ENCODE data around the gene ALDH16A1.

Gene ALDH16A1

DNA sequence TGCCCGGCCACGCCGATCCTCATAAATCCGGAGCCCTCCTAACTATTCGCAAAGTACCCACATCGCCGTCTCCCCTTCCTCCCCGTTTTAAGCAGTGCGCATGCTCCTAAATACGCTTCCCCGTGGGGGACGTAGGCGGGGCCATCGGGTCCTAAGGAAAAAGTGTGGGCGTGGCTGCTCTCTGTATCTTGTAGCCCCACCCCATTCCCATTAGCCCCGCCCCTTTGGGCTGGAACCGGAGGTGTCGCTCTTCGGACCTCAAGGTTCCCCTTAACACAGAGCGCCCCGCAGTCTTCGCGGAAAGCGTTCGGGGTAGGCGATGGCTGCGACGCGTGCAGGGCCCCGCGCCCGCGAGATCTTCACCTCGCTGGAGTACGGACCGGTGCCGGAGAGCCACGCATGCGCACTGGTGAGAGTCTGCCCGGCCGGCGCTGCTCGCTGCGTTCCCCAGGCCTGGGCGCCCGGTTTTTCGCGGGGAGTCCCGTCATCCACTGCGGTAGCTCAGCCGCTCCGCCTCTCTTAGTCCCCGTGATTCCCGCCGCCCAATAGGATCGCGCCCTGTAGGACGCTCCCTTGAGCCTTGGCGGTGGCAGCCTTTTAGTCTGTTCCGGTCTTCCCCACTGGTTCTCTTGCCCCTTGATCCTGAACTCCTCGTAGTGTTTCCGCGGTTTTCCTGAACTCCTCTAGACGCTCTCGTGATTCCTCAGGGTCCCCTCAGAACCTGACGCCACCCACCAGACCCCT lies at the start of gene ALDH16A1:
TSS of gene ALDH16A1 (plus strand) at position 213 of the 744 bp plus-strand sequence. CDS start at position 320, 107 bp downstream.
- in situ Hi-C loops (cut with HindIII; ENCODE audit: low sequenced_read_pairs) = no loop called here
- peak; percentile 95 for DNase-seq (ENCODE audit: low read depth)
- no peak for TF ChIP-seq CTCF (IDR thresholded peaks at IDR 0.05; ENCODE audit: low read depth, low read length, missing control alignments)
- H3K4me3 ChIP-seq (ENCODE audit: low read depth, low read length) = peak within 1 kb of the TSS; percentile 61

GRCh38 chr19:49403404-49404187 lies 49.4 kb upstream of the ALDH16A1 start:
- no peak overlapping the region for H3K4me3 ChIP-seq (ENCODE audit: low read depth, low read length)
- in situ Hi-C loops (cut with HindIII; ENCODE audit: low sequenced_read_pairs) = no loop called here
- DNase-seq (ENCODE audit: low read depth) = peak; percentile 26
- no peak for TF ChIP-seq CTCF (IDR thresholded peaks at IDR 0.05; ENCODE audit: low read depth, low read length, missing control alignments)

- no peak for TF ChIP-seq CTCF (IDR thresholded peaks at IDR 0.05; ENCODE audit: low read depth, low read length, missing control alignments)
- in situ Hi-C loops (cut with HindIII; ENCODE audit: low sequenced_read_pairs) = no loop called here
- H3K4me3 ChIP-seq (ENCODE audit: low read depth, low read length) = no peak overlapping the region
- DNase-seq (ENCODE audit: low read depth) = no peak
Measured at GRCh38 chr19:49407079-49407478, 45.9 kb upstream of the ALDH16A1 start.

DNA sequence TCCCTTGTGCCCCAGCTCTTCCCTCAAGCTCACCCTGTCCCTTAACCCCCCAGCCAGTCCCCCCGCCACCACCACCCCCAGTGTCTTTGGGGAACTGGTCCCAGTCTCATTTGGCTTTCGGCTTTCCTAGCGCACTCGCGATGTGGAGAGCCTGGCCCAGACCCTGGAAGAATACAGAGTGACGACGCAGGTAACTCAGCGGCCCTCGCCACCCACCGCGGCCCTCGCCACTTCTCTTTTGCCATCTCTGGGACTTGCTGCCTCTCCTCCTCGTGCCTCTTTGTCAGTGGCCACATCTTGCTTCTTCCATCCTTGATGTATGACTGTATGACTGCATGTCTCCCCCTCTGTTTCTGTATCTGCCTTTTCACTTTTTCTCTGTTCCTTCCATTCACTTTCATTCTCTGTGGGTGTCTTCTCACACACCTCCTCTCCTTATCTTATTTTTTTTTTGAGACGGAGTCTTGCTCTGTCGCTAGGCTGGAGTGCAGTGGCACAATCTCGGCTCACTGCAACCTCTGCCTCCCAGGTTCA lies 45.5 kb upstream of the ALDH16A1 start:
- in situ Hi-C loops (cut with HindIII; ENCODE audit: low sequenced_read_pairs) = no loop called here
- H3K4me3 ChIP-seq (ENCODE audit: low read depth, low read length) = no peak overlapping the region
- no peak for TF ChIP-seq CTCF (IDR thresholded peaks at IDR 0.05; ENCODE audit: low read depth, low read length, missing control alignments)
- no peak for DNase-seq (ENCODE audit: low read depth)

DNA sequence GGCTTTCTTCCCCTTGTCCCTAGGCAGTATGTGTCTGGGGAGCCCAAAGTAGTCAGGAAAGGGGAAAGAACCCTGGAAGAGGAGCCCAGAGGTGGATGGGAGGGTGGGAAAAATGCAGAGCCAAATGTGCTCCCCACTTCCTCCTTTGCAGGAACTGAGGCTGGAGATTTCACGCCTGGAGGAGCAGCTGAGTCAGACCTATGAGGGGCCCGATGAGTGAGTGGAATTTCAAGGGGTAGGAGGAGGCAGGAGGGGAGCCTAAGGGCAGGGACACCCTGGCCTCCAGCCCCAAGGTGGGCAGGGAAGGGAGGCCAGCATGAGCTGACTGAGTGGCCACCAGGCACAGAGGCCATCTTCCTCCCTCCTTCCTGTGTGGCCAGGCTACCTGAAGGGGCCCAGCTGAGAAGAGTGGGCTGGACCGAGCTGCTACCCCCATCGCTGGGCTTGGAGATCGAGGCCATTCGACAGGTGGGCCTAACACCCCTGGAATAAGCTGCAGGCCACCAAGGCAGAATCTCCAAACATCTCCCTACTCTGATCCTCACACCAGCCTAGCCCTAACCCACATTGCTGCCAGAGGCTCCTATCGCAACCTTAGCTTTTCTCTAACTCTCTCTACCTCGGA lies 44.1 kb upstream of the ALDH16A1 start:
- no peak overlapping the region for H3K4me3 ChIP-seq (ENCODE audit: low read depth, low read length)
- in situ Hi-C loops (cut with HindIII; ENCODE audit: low sequenced_read_pairs) = no loop called here
- no peak for TF ChIP-seq CTCF (IDR thresholded peaks at IDR 0.05; ENCODE audit: low read depth, low read length, missing control alignments)
- DNase-seq (ENCODE audit: low read depth) = no peak

DNA sequence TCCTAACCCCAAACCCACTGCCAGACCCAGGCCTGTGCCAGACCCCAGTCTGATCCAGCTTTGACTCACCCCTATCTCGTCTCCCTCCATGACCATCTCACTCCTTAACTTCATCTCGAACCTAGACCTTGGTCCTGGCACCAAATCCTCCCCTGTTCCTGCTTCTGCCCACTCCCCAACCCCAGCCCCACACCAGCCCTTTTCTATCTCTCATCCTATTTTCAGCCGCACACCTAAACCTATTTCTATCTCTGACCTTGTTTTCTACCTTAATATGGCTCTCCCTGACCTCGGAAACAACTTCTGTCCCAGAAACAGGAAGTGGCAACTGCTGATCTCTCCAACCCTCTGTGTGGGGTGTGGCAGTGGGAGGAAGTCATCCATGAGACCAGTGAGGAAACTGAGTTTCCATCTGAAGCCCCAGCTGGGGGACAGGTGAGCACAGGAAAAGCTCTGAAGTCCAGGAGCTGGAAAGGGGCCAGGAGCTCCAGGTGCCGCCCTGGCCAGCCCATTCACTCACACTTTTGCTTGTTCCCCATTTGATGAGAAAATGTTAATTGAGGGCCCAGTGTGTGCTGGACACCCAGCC lies 43.5 kb upstream of the ALDH16A1 start:
- in situ Hi-C loops (cut with HindIII; ENCODE audit: low sequenced_read_pairs) = no loop called here
- no peak overlapping the region for H3K4me3 ChIP-seq (ENCODE audit: low read depth, low read length)
- no peak for TF ChIP-seq CTCF (IDR thresholded peaks at IDR 0.05; ENCODE audit: low read depth, low read length, missing control alignments)
- no peak for DNase-seq (ENCODE audit: low read depth)
